Gastrocnemius medialis (tissue), 4 donors: ENCODE data around the gene MARK3. TPM values are rescaled to one million over a fixed set of nuclear protein-coding genes. Genes with fewer than 3 reads are reported as not detected.
"Not testable (repeated sequence)": the region's sequence is repeated elsewhere in the genome, so short reads cannot be mapped to it uniquely, and the experiment has no call there.

Source experiments
- ATAC-seq, 2 donors: fragments of 150-250 bp; one replicate each; pipeline ENCODE4 v1.9.1; 2016
- DNase-seq, 2 donors: peaks; one replicate each; pipeline ENCODE4 v3.0.0-alpha.2; 2019
- H3K27ac ChIP-seq, 4 donors: fragments of 200-600 bp; sonication (generic); 1 replicate in 1 of 4; 2 replicates in 3 of 4; pipeline ENCODE4 v1.5.1; 2016 to 2018; ENCODE audit warnings: mild to moderate bottlenecking in 2 of 4, moderate library complexity in 1 of 4
- H3K27me3 ChIP-seq, 3 donors: fragments of 200-600 bp; sonication (generic) in 2 of 3; 1 replicate in 1 of 3; 2 replicates in 2 of 3; pipeline versions ENCODE4 v1.5.1 to v1.6.0; 2016 to 2019; ENCODE audit warnings: mild to moderate bottlenecking in 1 of 3, moderate library complexity in 1 of 3
- H3K36me3 ChIP-seq, 2 donors: fragments of 200-600 bp; sonication (generic) in 1 of 2; one replicate each; pipeline ENCODE4 v1.5.1; 2017 to 2018
- H3K4me1 ChIP-seq, 2 donors: fragments of 200-600 bp; sonication (generic) in 1 of 2; one replicate each; pipeline ENCODE4 v1.5.1; 2016 to 2017; ENCODE audit warnings: mild to moderate bottlenecking in 2 of 2
- H3K4me3 ChIP-seq, 4 donors: fragments of 200-600 bp; sonication (generic) in 3 of 4; 1 replicate in 1 of 4; 2 replicates in 3 of 4; pipeline ENCODE4 v1.5.1; 2016 to 2019; ENCODE audit warnings: mild to moderate bottlenecking in 2 of 4
- H3K9me3 ChIP-seq, 3 donors: fragments of 200-600 bp; sonication (generic) in 2 of 3; 1 replicate in 1 of 3; 2 replicates in 2 of 3; pipeline ENCODE4 v1.5.1; 2016 to 2019
- POLR2A ChIP-seq, 2 donors: fragments of 450-650 bp; IDR thresholded peaks; one replicate each; pipeline ENCODE4 v1.6.1; 2017; ENCODE audit warnings: antibody characterized with exemption in 2 of 2, mild to moderate bottlenecking in 2 of 2, moderate library complexity in 2 of 2
- in situ Hi-C, 4 donors: fragments of 200-750 bp; cut with MboI; loops; one replicate each; pipeline versions ENCODE4 v1.15.0 to v1.8.0; 2017; ENCODE audit warnings: low sequenced_read_pairs in 4 of 4
- intact Hi-C: fragments of 100-400 bp; cut with DNase I; formaldehyde crosslinking; loops from one replicate; pipeline ENCODE4 v1.15.1; 2023; ENCODE audit warnings: low total_unique reads
- total RNA-seq, 4 donors: library from RNA; depleted of rRNA; stranded (reverse); fragments of >200 nt; gene quantifications; one replicate each; pipeline versions ENCODE4 v1.1.0 to v1.2.3, GENCODE V29; 2016
- TF ChIP-seq, protein P1 (sequence below), 5 experiments: fragments of 450-650 bp in 3 of 5; fragments of 200-600 bp in 2 of 5; sonication (generic) in 2 of 5; IDR thresholded peaks in 4 of 5; conservative IDR thresholded peaks in 1 of 5; 1 replicate in 4 of 5; 2 replicates in 1 of 5; pipeline ENCODE4 v1.5.1; 2016 to 2019; ENCODE audit warnings: antibody characterized with exemption in 5 of 5, mild to moderate bottlenecking in 3 of 5, moderate library complexity in 3 of 5

MARK3 gene
- total RNA-seq, 4 donors from 2014 or later = 60.2 to 73.1 (median 71.6) TPM

DNA sequence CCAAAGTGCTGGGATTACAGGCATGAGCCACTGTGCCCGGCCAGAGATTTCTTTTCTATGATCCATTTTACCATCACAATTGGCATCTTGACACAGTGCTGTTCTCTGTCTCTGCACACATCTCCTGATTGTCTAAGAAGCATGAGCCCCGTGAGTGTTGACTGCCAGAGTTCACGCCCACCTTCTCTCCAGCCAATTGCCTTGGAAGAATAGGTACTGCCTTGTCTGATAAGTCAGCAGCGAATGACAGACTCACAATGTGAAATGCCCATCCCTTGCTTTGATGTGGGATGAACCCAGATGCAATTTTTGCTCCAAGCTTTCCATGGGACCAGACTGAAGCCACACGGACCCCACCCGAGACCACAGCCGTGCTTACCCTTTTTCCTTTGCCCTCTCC lies 31.9 kb upstream of the MARK3 start:
- no peaks in the 10 kb centered on the region for H3K27me3 ChIP-seq
- no peaks in the 10 kb centered on the region for H3K36me3 ChIP-seq
- no peak overlapping the region for H3K27ac ChIP-seq
- DNase-seq (no peak), ATAC-seq (no peak)
- H3K9me3 ChIP-seq = no peaks in the 10 kb centered on the region
- H3K4me3 ChIP-seq = no peak overlapping the region
- H3K4me1 ChIP-seq = no peaks in the 10 kb centered on the region
- in situ Hi-C loops = no loop called here
- no peak for TF ChIP-seq POLR2A (IDR thresholded peaks at IDR 0.05)
- TF ChIP-seq, protein P1, sequence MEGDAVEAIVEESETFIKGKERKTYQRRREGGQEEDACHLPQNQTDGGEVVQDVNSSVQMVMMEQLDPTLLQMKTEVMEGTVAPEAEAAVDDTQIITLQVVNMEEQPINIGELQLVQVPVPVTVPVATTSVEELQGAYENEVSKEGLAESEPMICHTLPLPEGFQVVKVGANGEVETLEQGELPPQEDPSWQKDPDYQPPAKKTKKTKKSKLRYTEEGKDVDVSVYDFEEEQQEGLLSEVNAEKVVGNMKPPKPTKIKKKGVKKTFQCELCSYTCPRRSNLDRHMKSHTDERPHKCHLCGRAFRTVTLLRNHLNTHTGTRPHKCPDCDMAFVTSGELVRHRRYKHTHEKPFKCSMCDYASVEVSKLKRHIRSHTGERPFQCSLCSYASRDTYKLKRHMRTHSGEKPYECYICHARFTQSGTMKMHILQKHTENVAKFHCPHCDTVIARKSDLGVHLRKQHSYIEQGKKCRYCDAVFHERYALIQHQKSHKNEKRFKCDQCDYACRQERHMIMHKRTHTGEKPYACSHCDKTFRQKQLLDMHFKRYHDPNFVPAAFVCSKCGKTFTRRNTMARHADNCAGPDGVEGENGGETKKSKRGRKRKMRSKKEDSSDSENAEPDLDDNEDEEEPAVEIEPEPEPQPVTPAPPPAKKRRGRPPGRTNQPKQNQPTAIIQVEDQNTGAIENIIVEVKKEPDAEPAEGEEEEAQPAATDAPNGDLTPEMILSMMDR (IDR thresholded peaks at IDR 0.05 in 4 of 5, conservative IDR thresholded peaks at IDR 0.05 in 1 of 5) = no peak
- intact Hi-C loops = no loop called here

DNA sequence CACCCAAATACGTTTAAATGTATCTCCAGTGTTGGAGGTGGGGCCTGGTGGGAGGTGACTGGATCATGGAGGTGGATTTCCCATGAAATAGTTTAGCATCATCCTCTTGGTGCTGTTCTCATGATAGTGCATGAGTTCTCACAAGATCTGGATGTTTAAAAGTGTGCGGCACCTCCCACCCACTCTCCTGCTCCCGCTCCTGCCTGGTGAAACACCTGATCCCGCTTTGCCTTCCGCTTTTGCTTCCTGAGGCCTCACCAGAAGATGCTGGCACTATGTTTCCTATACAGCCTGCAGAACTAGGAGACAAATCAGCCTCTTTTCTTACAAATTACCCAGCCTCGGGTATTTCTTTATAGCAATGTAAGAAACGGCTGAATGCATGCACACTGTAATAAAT lies 31.1 kb upstream of the MARK3 start:
- TF ChIP-seq POLR2A (IDR thresholded peaks at IDR 0.05) = no peak
- TF ChIP-seq, protein P1 (IDR thresholded peaks at IDR 0.05 in 4 of 5, conservative IDR thresholded peaks at IDR 0.05 in 1 of 5) = no peak
- DNase-seq = no peak
- Histone ChIP-seq H3K9me3 (no peaks in the 10 kb centered on the region), H3K4me1 (no peaks in the 10 kb centered on the region), H3K36me3 (no peaks in the 10 kb centered on the region), H3K27me3 (no peaks in the 10 kb centered on the region), H3K4me3 (no peak overlapping the region), H3K27ac (no peak overlapping the region)
- in situ Hi-C loops (no loop called here), intact Hi-C loops (no loop called here)
- no peak for ATAC-seq

DNA sequence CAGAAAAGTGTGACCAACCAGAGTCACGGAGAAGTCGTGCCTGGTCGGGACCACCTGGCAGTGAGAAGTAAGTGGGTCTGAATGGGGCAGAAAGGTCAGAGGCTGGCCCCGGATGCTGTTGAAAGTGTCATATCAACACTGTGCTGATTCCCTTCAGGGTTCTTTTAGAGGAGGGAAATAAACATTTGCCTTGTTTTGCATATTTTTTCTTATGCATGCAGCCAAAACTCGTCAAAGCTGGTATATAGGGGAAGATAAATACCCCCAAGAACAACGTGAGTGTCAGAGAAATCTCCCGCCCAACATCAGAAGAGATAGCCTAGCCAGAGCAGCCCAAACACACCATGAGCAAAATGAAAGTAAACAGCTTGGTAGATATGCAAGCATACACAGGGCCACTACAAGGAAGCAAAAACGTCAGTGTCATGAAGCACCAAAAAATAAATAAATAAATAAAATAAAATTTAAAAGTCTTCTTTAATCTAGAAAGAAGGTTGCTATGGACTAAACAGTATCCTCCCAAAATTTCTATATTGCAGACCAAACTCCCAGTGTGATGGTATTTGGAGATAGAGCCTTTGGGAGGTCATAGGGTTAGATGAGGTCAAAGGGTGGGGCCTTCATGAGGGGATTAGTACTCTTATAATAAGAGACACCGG lies 29.1 kb upstream of the MARK3 start:
- Histone ChIP-seq H3K27ac (no peak overlapping the region), H3K4me3 (no peak overlapping the region), H3K27me3 (no peaks in the 10 kb centered on the region), H3K4me1 (no peaks in the 10 kb centered on the region), H3K36me3 (no peaks in the 10 kb centered on the region), H3K9me3 (no peaks in the 10 kb centered on the region)
- TF ChIP-seq, protein P1 (IDR thresholded peaks at IDR 0.05 in 4 of 5, conservative IDR thresholded peaks at IDR 0.05 in 1 of 5) = no peak
- TF ChIP-seq POLR2A (IDR thresholded peaks at IDR 0.05) = no peak
- in situ Hi-C loops = no loop called here
- ATAC-seq (no peak), DNase-seq (no peak)
- intact Hi-C loops = no loop called here

DNA sequence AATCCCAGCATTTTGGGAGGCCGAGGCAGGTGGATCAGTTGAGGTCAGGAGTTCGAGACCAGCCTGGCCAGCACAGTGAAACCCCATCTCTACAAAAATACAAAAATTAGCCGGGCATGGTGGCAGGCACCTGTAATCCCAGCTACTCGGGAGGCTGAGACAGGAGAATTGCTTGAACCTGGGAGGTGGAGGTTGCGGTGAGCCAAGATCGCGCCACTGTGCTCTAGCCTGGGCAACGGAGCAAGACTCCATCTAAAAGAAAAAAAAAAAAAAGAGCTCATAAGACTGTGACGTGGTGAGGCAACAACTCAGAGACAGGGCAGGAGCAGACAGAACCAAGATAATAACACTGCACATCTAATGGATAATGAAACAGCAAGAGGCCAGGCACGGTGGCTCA lies 27.7 kb upstream of the MARK3 start:
- ATAC-seq, intact Hi-C loops, H3K27ac ChIP-seq, in situ Hi-C loops, H3K4me1 ChIP-seq, H3K36me3 ChIP-seq, H3K9me3 ChIP-seq, H3K4me3 ChIP-seq, DNase-seq, H3K27me3 ChIP-seq: not testable (repeated sequence)

DNA sequence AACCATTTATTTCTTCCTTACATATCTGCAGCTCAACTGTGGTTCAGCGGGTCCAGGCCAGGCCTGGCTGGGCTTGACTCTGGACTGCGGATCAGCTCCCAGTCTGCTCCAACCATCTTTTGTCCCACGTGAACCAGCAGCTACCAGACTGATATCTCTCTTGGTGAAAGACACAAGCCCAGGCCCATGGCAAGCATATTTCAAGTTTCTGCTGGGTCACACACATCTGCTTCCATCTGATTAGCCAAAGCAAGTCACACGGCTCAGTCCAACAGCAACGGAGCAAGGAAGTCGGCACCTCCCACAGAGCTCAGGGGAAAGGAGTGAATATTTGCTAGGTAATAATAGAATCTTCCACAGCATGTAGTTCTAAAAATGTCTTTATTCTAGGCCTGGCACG lies 24.7 kb upstream of the MARK3 start:
- Histone ChIP-seq H3K27me3 (no peaks in the 10 kb centered on the region), H3K4me1 (no peaks in the 10 kb centered on the region), H3K4me3 (no peak overlapping the region), H3K9me3 (no peaks in the 10 kb centered on the region), H3K36me3 (no peaks in the 10 kb centered on the region), H3K27ac (no peak overlapping the region)
- ATAC-seq (no peak), DNase-seq (no peak)
- TF ChIP-seq, protein P1 (IDR thresholded peaks at IDR 0.05 in 4 of 5, conservative IDR thresholded peaks at IDR 0.05 in 1 of 5) = no peak
- TF ChIP-seq POLR2A (IDR thresholded peaks at IDR 0.05) = no peak
- intact Hi-C loops = no loop called here
- in situ Hi-C loops = no loop called here
